ENCODE data around the gene NDUFV1. TPM values are rescaled to one million over a fixed set of nuclear protein-coding genes. Genes with fewer than 3 reads are reported as not detected.

Gene NDUFV1
- total and polyA plus RNA-seq, 9 of the 15 experiments (the other 6 are each of a cell fraction or from before 2014, with no cell fraction given) = 10.8 to 423 (median 209) TPM

DNA sequence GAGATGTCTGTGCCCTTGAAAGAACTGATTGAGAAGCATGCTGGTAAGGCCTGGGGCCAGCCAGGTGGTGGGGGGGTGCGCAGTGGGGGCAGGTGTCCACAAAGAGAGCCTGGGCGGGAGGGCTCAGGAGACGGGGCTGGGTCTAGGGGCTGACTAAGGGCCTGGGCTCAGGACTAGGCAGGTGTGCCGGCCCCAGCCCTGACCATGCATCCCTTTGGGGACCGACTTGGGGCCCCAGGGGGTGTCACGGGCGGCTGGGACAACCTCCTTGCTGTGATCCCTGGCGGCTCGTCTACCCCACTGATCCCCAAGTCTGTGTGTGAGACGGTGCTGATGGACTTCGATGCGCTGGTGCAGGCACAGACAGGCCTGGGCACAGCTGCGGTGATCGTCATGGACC is 4.4 kb downstream of the NDUFV1 start:
- no peak for DNase-seq (ENCODE audit: extremely low read depth in 1 of 4, low spot score in 3 of 4)
- intact Hi-C loops (cut with micrococcal nuclease) = no loop called here
- Histone ChIP-seq H3K4me3 (no peak overlapping the region), H4K20me1 (replicated peaks; ENCODE audit: control insufficient read depth, insufficient read depth, low read length) (no peaks in the 10 kb centered on the region; the same call in 1 of the 2 replicates), H3K4me1 (replicated peaks in 1 of 2; ENCODE audit: control insufficient read depth in 2 of 2, insufficient read depth in 2 of 2, low read length in 2 of 2) (peaks cover 10 to 87% of the 10 kb centered on the region in 2 experiments; a peak in 4 of 5 replicates), H3K4me2 (ENCODE audit: insufficient read depth, low read length) (no peak overlapping the region), H3K9me1 (ENCODE audit: control insufficient read depth, insufficient read depth, low read length) (no peaks in the 10 kb centered on the region), H3K27ac (ENCODE audit: extremely low read depth, low read depth, low read length) (no peak overlapping the region), H3K9me3 (replicated peaks; ENCODE audit: control insufficient read depth, insufficient read depth, low read depth, low read length) (no peaks in the 10 kb centered on the region), H3K79me2 (ENCODE audit: control insufficient read depth, insufficient read depth, low read length) (peaks cover 34% of the 10 kb centered on the region), H3K9ac (ENCODE audit: insufficient read depth in 1 of 2, low read depth in 2 of 2, low read length in 2 of 2) (peak overlapping the region in 1 of 2 experiments; percentile 69; a peak in 1 of 4 replicates), H2AFZ (ENCODE audit: low read depth, low read length) (no peak overlapping the region), H3K27me3 (ENCODE audit: control insufficient read depth in 2 of 2, insufficient read depth in 2 of 2, low read length in 2 of 2) (no peaks in the 10 kb centered on the region), H3K36me3 (ENCODE audit: control insufficient read depth, insufficient read depth, low read length) (peaks cover 62% of the 10 kb centered on the region)
- in situ Hi-C loops (cut with MboI) = no loop called here
- no TSS peak for BruUV-seq (replicated peaks)
- WGBS (ENCODE audit: insufficient coverage, low coverage, missing lambda C conversion rate) = 98% methylated on average over 13 of the region's 14 CpGs
- FAIRE-seq = no peak
- no peak for ATAC-seq
- TF ChIP-seq HNRNPL (IDR thresholded peaks at IDR 0.05; ENCODE audit: low read depth, low read length) (no peak), STAT5A (IDR thresholded peaks at IDR 0.05; ENCODE audit: borderline replicate concordance, low read length) (no peak)
- ChIA-PET CTCF (ENCODE audit: low intra/inter-chr PET ratio) (interaction anchor here (0.7 kb wide), 1 partner anchor 39 kb away, joined by 7 read pairs; no protein-coding TSS in a partner anchor), POLR2A (interaction anchor here (0.6 kb wide), 1 partner anchor 109 kb away, joined by 3 read pairs; no protein-coding TSS in a partner anchor)

- ATAC-seq (no peak), FAIRE-seq (no peak), DNase-seq (ENCODE audit: extremely low read depth in 1 of 4, low spot score in 3 of 4) (no peak)
- Histone ChIP-seq H2AFZ (ENCODE audit: low read depth, low read length) (no peak overlapping the region), H3K36me3 (ENCODE audit: control insufficient read depth, insufficient read depth, low read length) (peaks cover 62% of the 10 kb centered on the region), H3K27ac (ENCODE audit: extremely low read depth, low read depth, low read length) (no peak overlapping the region), H3K4me1 (replicated peaks in 1 of 2; ENCODE audit: control insufficient read depth in 2 of 2, insufficient read depth in 2 of 2, low read length in 2 of 2) (peaks cover 12 to 84% of the 10 kb centered on the region in 2 experiments; a peak in 4 of 5 replicates), H3K4me3 (no peak overlapping the region), H3K9me1 (ENCODE audit: control insufficient read depth, insufficient read depth, low read length) (no peaks in the 10 kb centered on the region), H3K27me3 (ENCODE audit: control insufficient read depth in 2 of 2, insufficient read depth in 2 of 2, low read length in 2 of 2) (no peaks in the 10 kb centered on the region), H3K79me2 (ENCODE audit: control insufficient read depth, insufficient read depth, low read length) (peaks cover 27% of the 10 kb centered on the region), H3K4me2 (ENCODE audit: insufficient read depth, low read length) (no peak overlapping the region), H3K9ac (ENCODE audit: insufficient read depth in 1 of 2, low read depth in 2 of 2, low read length in 2 of 2) (peak overlapping the region in 1 of 2 experiments; percentile 33; a peak in 1 of 4 replicates), H4K20me1 (replicated peaks; ENCODE audit: control insufficient read depth, insufficient read depth, low read length) (no peaks in the 10 kb centered on the region; the same call in 1 of the 2 replicates), H3K9me3 (replicated peaks; ENCODE audit: control insufficient read depth, insufficient read depth, low read depth, low read length) (no peaks in the 10 kb centered on the region)
- ChIA-PET POLR2A (interaction anchor here (0.6 to 3.4 kb wide), 4 partner anchors 16 to 108 kb away, joined by 3 to 36 read pairs (median 3); partner anchors contain the start of gene NUDT8), CTCF (ENCODE audit: low intra/inter-chr PET ratio) (interaction anchor here (0.7 kb wide), 1 partner anchor 40 kb away, joined by 7 read pairs; no protein-coding TSS in a partner anchor)
- no TSS peak for BruUV-seq (replicated peaks)
- in situ Hi-C loops (cut with MboI) = no loop called here
- TF ChIP-seq HCFC1 (IDR thresholded peaks at IDR 0.05; ENCODE audit: low read depth, low read length) (no peak), NFE2L1 (tag; IDR thresholded peaks at IDR 0.05; ENCODE audit: borderline replicate concordance, low read depth) (no peak), POLR2G (IDR thresholded peaks at IDR 0.05; ENCODE audit: low read depth, low read length) (peak; percentile 71), YY1 (IDR thresholded peaks at IDR 0.05; ENCODE audit: borderline replicate concordance in 1 of 3, control insufficient read depth in 1 of 3, extremely low read depth in 1 of 3, insufficient read depth in 3 of 3, insufficient read length in 1 of 3, insufficient replicate concordance in 2 of 3, low read depth in 1 of 3, low read length in 2 of 3) (no peak), MAX (CRISPR knock-in tag; IDR thresholded peaks at IDR 0.05) (0 out of 2 replicates have a peak, but pooled peaks have one; percentile 17), RBFOX2 (IDR thresholded peaks at IDR 0.05; ENCODE audit: low read depth, low read length) (peak; percentile 68), RBM22 (IDR thresholded peaks at IDR 0.05; ENCODE audit: low read depth, low read length, poor library complexity, severe bottlenecking) (peak; percentile 28), ZFPM2 (CRISPR knock-in tag; IDR thresholded peaks at IDR 0.05) (no peak)
- intact Hi-C loops (cut with micrococcal nuclease) = no loop called here
- WGBS (ENCODE audit: insufficient coverage, low coverage, missing lambda C conversion rate) = 96% methylated on average over 35 of the region's 37 CpGs
Observed at GRCh38 chr11:67611704-67612587, 5.2 kb downstream of the NDUFV1 start.
